Measurements from ENCODE around the gene CTSD. TPM values are rescaled to one million over a fixed set of nuclear protein-coding genes. Genes with fewer than 3 reads are reported as not detected.

Gene CTSD
- total RNA-seq, 1 experiment from 2014 or later = 158 TPM

GRCh38 chr11:1739576-1739975 is 24.2 kb downstream of the CTSD start:
- H3K4me1 ChIP-seq (ENCODE audit: insufficient read depth, low read length) = no peaks in the 10 kb centered on the region
- H3K27ac Mint-ChIP-seq = no peak overlapping the region
- H4K20me1 ChIP-seq (ENCODE audit: control insufficient read depth, insufficient read depth, insufficient read length) = peaks cover 3% of the 10 kb centered on the region
- no CpG with 5 or more reads among the region's 8 CpGs for WGBS (ENCODE audit: extremely low coverage, insufficient read length, low lambda C conversion rate)
- H2AK5ac ChIP-seq (ENCODE audit: insufficient read length, low read length) = no peak overlapping the region
- H4K8ac ChIP-seq (replicated peaks; ENCODE audit: insufficient read length, low read depth, low read length) = no peak overlapping the region
- H3K27me3 Mint-ChIP-seq (ENCODE audit: low read depth) = peaks cover 38% of the 10 kb centered on the region
- H3K79me1 ChIP-seq (ENCODE audit: insufficient read depth, low read depth, low read length, poor library complexity, severe bottlenecking) = no peaks in the 10 kb centered on the region
- no peak overlapping the region for H2BK5ac ChIP-seq (ENCODE audit: insufficient read length, low read length)
- H3K27ac ChIP-seq (ENCODE audit: insufficient read length, low read depth, low read length) = no peak overlapping the region
- H3K9me3 Mint-ChIP-seq = peaks cover 6 to 10% of the 10 kb centered on the region in 2 experiments
- no peak overlapping the region for H2BK15ac ChIP-seq (ENCODE audit: low read depth, low read length)
- no peaks in the 10 kb centered on the region for H3K23me2 ChIP-seq (ENCODE audit: insufficient read length, low read depth, low read length, poor library complexity, severe bottlenecking)
- H3K14ac ChIP-seq (ENCODE audit: insufficient read depth, low read length) = no peak overlapping the region
- H3K9me3 ChIP-seq (ENCODE audit: control insufficient read depth, low read depth, low read length) = no peaks in the 10 kb centered on the region
- no peak overlapping the region for H2BK20ac ChIP-seq (ENCODE audit: low read depth, low read length, poor library complexity, severe bottlenecking)
- H3K4me2 ChIP-seq (ENCODE audit: insufficient read depth, insufficient read length, low read length) = no peak overlapping the region
- no peak overlapping the region for H3K18ac ChIP-seq (ENCODE audit: insufficient read length, low read depth, low read length)
- no peak overlapping the region for H2BK12ac ChIP-seq (ENCODE audit: insufficient read length, low read depth, low read length)
- no peaks in the 10 kb centered on the region; a peak in 1 of 7 replicates for H3K36me3 Mint-ChIP-seq (ENCODE audit: insufficient read depth in 1 of 3, low read depth in 3 of 3)
- TF ChIP-seq CTCF (conservative IDR thresholded peaks at IDR 0.05) = no peak
- H3K27me3 ChIP-seq (ENCODE audit: insufficient read depth, low read length) = no peaks in the 10 kb centered on the region; the same call in 1 of the 2 replicates
- no peak overlapping the region for H3K9ac ChIP-seq (ENCODE audit: extremely low read depth, insufficient read length, low read length)
- no peak for DNase-seq
- no peaks in the 10 kb centered on the region for H3K4me1 Mint-ChIP-seq
- H3T11ph ChIP-seq (ENCODE audit: low read length) = no peak overlapping the region
- no peak overlapping the region for H4K5ac ChIP-seq (ENCODE audit: insufficient read length, low read depth, low read length)
- no peak overlapping the region for H4K91ac ChIP-seq (ENCODE audit: insufficient read length, low read depth, low read length)
- no peak overlapping the region for H3K23ac ChIP-seq (ENCODE audit: insufficient read length, low read depth, low read length)
- H3K56ac ChIP-seq (ENCODE audit: insufficient read length, low read depth, low read length) = no peak overlapping the region
- no peak overlapping the region for H3K4ac ChIP-seq (ENCODE audit: low read depth, low read length)
- H3K4me3 Mint-ChIP-seq = no peak overlapping the region
- H3K79me2 ChIP-seq (ENCODE audit: insufficient read depth, low read length) = no peaks in the 10 kb centered on the region
- H2BK120ac ChIP-seq (ENCODE audit: low read depth, low read length, poor library complexity, severe bottlenecking) = no peak overlapping the region
- H2AFZ ChIP-seq (ENCODE audit: low read length) = no peak overlapping the region
